Measurements from ENCODE around the gene ZNF598.

- TF ChIP-seq POLR2A (IDR thresholded peaks at IDR 0.05; ENCODE audit: low read depth, low read length) (peak; percentile 2; the same call in 1 of the 2 replicates), MEF2A (IDR thresholded peaks at IDR 0.05; ENCODE audit: insufficient read depth, low read depth, low read length) (no peak), ZZZ3 (IDR thresholded peaks at IDR 0.05; ENCODE audit: control insufficient read depth, insufficient read length, low read depth) (no peak)
These were observed 29.4 kb downstream of the ZNF598 start for GRCh38 chr16:1980030-1980769.
